LNCaP clone FGC (cell line): ENCODE data around the gene CALHM5.
A peak's percentile ranks its signal among the peaks of the same experiment; 100 is the strongest.

Experiments
- DNase-seq: peaks from one replicate; pipeline ENCODE4 v3.0.0-alpha.2; 2011; ENCODE audit warnings: low read depth
- H3K4me3 ChIP-seq: 2 replicates; pipeline ENCODE4 v1.5.1; 2011; ENCODE audit warnings: mild to moderate bottlenecking, low read depth, low read length, control low read depth
- TF ChIP-seq, protein P1 (sequence below): IDR thresholded peaks from 2 replicates; pipeline ENCODE4 v1.5.1; 2012; ENCODE audit warnings: mild to moderate bottlenecking; ENCODE audit not compliant: control insufficient read depth, insufficient read depth; ENCODE audit errors: extremely low read depth

The CALHM5 gene

GRCh38 chr6:116468293-116468692 lies 43.1 kb upstream of the CALHM5 start:
- no peak overlapping the region for H3K4me3 ChIP-seq
- TF ChIP-seq, protein P1, sequence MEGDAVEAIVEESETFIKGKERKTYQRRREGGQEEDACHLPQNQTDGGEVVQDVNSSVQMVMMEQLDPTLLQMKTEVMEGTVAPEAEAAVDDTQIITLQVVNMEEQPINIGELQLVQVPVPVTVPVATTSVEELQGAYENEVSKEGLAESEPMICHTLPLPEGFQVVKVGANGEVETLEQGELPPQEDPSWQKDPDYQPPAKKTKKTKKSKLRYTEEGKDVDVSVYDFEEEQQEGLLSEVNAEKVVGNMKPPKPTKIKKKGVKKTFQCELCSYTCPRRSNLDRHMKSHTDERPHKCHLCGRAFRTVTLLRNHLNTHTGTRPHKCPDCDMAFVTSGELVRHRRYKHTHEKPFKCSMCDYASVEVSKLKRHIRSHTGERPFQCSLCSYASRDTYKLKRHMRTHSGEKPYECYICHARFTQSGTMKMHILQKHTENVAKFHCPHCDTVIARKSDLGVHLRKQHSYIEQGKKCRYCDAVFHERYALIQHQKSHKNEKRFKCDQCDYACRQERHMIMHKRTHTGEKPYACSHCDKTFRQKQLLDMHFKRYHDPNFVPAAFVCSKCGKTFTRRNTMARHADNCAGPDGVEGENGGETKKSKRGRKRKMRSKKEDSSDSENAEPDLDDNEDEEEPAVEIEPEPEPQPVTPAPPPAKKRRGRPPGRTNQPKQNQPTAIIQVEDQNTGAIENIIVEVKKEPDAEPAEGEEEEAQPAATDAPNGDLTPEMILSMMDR: no peak
- no peak for DNase-seq

DNA sequence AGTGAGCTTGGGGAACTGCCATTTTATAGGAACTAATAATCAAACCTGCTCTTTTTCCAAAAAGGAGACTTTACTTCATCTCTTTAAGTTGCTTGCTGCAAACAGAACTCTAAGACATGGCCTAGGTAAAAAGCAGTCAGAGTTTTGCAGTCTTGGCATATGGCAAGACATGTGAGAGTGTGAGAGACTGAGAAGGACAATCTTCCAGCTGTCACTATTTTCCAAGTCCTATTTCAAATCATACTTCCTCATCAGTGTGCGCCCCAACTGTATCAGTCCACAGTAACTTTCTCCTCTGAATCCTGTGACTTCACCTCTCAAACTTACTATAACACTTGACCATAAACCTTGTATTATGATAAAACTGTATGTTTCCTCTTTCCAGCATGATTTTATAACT lies 39.9 kb upstream of the CALHM5 start:
- no peak for DNase-seq

GRCh38 chr6:116472706-116473105 lies 38.7 kb upstream of the CALHM5 start:
- H3K4me3 ChIP-seq: no peak overlapping the region
- no peak for DNase-seq
- TF ChIP-seq, protein P1: no peak

More for the DNA sequence above, 39.9 kb upstream of the CALHM5 start:
- H3K4me3 ChIP-seq: no peak overlapping the region
- TF ChIP-seq, protein P1: no peak

DNA sequence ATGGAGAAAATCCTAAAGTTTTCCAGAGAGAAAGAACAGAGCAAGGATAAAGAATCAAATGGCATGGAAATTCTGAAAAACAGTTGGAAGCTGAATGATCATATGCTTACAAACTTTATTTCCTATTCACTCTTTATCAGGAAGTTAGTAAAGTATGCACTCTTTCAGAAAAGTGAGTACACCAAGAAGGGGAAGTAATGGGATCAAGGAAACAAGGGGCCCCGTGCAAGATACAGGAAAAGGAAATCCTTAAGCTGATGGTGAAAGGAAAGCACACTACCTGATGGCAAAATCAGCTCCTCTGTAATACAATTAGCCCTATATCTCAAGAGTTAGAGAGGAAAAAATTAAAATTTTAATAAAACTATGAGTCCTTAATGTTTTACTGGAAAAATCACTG lies 36.3 kb upstream of the CALHM5 start:
- no peak overlapping the region for H3K4me3 ChIP-seq
- no peak for DNase-seq
- TF ChIP-seq, protein P1: no peak

- TF ChIP-seq, protein P1: no peak
- DNase-seq: no peak
These were observed 35.3 kb upstream of the CALHM5 start for GRCh38 chr6:116476002-116476678.

DNA sequence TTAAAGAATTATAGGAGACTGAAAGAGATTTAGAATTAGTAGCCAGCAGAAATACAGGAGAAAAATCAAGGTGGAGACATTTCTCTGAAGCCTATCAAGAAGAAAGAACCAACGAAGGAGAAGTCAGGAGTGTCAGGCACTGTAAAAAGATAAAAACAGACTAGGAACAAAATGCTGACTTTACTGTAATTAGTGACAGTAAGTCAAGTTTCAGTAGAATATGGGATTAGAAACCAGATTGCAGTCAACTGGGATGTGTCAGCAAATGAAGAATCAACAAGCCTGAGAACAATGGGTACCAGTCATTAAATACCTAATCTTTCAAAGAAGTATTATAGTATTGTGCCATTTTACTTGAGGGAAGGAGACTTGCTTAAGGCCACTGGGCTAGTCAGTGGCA lies 28.7 kb upstream of the CALHM5 start:
- DNase-seq: no peak
- TF ChIP-seq, protein P1: no peak
- H3K4me3 ChIP-seq: no peak overlapping the region

More at GRCh38 chr6:116476002-116476678, 35.3 kb upstream of the CALHM5 start:
- no peak overlapping the region for H3K4me3 ChIP-seq

GRCh38 chr6:116483616-116484015 lies 27.8 kb upstream of the CALHM5 start:
- TF ChIP-seq, protein P1: no peak
- peak; percentile 18 for DNase-seq
- H3K4me3 ChIP-seq: no peak overlapping the region
